ENCODE measurements around the gene COQ2. TPM values are rescaled to one million over a fixed set of nuclear protein-coding genes. Genes with fewer than 3 reads are reported as not detected.
"Not testable (repeated sequence)": the region's sequence is repeated elsewhere in the genome, so short reads cannot be mapped to it uniquely, and the experiment has no call there.

COQ2 gene
- total and polyA plus RNA-seq, 7 donors, result 5.6 to 16.8 (median 7.8) TPM

DNA sequence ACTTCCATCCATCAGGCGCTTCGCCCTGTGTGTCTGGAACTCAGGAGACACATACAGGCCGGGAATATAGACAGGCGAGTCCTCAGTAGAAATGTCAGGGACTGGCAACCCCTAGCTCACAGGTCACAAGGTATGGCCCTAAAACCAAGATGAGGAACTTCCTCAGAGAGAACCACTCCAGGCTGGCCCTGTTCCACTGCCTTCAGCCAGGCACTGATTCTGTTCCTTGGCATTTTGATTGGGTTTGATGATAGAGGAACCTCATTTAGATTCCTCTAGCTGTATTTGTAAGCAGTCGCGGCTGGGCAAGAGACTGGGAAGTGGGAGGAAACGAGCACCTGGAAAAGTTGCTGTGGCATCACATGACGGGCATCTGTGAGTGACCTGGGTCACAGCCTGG is 41.9 kb upstream of the COQ2 start:
- H3K4me1 ChIP-seq, result no peaks in the 10 kb centered on the region
- 91 to 92% methylated on average over 8 of the region's 8 CpGs for WGBS, 2 donors
- intact Hi-C loops (cut with DNase I), result no loop called here

DNA sequence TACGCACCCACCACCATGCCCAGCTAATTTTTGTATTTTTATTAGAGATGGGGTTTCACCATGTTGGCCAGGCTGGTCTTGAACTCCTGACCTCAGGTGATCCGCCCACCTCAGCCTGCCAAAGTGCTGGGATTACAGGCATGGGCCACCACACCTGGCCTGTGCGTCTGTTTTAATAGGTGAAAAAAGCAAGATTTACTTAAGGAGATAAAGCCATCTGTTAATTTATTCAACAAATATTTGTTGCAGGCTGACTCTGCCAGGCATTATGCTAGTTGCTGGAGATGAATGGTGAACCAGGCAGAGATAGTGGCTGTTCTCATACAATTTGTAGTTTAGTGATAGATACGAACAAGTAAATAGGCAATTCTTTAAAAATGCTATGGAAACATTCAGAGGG is 40.7 kb upstream of the COQ2 start:
- intact Hi-C loops (cut with DNase I); H3K27ac ChIP-seq; H3K4me3 ChIP-seq; H3K27me3 ChIP-seq; DNase-seq; H3K36me3 ChIP-seq; H3K4me1 ChIP-seq; H3K9me3 ChIP-seq: not testable (repeated sequence)
- WGBS, 2 donors, result 78 to 88% methylated on average over 4 of the region's 4 CpGs

More for the DNA sequence above, 41.9 kb upstream of the COQ2 start:
- Histone ChIP-seq H3K4me3 (no peak overlapping the region), H3K27me3 (no peaks in the 10 kb centered on the region), H3K27ac (no peak overlapping the region), H3K36me3 (no peaks in the 10 kb centered on the region), H3K9me3 (no peaks in the 10 kb centered on the region)
- TF ChIP-seq, protein P1, sequence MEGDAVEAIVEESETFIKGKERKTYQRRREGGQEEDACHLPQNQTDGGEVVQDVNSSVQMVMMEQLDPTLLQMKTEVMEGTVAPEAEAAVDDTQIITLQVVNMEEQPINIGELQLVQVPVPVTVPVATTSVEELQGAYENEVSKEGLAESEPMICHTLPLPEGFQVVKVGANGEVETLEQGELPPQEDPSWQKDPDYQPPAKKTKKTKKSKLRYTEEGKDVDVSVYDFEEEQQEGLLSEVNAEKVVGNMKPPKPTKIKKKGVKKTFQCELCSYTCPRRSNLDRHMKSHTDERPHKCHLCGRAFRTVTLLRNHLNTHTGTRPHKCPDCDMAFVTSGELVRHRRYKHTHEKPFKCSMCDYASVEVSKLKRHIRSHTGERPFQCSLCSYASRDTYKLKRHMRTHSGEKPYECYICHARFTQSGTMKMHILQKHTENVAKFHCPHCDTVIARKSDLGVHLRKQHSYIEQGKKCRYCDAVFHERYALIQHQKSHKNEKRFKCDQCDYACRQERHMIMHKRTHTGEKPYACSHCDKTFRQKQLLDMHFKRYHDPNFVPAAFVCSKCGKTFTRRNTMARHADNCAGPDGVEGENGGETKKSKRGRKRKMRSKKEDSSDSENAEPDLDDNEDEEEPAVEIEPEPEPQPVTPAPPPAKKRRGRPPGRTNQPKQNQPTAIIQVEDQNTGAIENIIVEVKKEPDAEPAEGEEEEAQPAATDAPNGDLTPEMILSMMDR (IDR thresholded peaks at IDR 0.05), result no peak
- TF ChIP-seq POLR2A (IDR thresholded peaks at IDR 0.05) (no peak), EP300 (IDR thresholded peaks at IDR 0.05) (no peak), POLR2AphosphoS5 (IDR thresholded peaks at IDR 0.05) (no peak)
- DNase-seq, result no peak

DNA sequence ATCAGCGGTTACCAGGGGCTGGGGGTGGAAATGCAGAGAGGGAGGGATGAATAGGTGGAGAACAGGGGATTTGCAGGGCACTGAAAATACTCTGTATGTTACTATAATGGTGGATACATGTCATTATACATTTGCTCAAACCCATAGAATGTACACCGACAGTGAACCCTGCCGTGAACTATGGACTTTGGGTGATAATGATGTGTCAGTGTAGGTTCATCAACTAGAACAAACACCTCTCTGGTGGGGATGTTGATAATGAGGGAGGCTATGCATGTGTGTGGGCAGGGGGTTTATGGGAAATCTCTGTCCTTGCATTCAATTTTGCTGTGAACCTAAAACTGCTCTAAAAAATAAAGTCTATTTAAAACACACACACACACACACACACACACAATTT is 38.5 kb upstream of the COQ2 start:
- DNase-seq, result no peak
- Histone ChIP-seq H3K27ac (no peak overlapping the region), H3K4me1 (no peaks in the 10 kb centered on the region), H3K27me3 (no peaks in the 10 kb centered on the region), H3K36me3 (no peaks in the 10 kb centered on the region), H3K9me3 (no peaks in the 10 kb centered on the region), H3K4me3 (no peak overlapping the region)
- TF ChIP-seq POLR2AphosphoS5 (IDR thresholded peaks at IDR 0.05) (no peak), POLR2A (IDR thresholded peaks at IDR 0.05) (no peak), EP300 (IDR thresholded peaks at IDR 0.05) (no peak)
- TF ChIP-seq, protein P1 (IDR thresholded peaks at IDR 0.05), result no peak
- intact Hi-C loops (cut with DNase I), result no loop called here
- 77 to 89% methylated on average over 3 of the region's 3 CpGs for WGBS, 2 donors

DNA sequence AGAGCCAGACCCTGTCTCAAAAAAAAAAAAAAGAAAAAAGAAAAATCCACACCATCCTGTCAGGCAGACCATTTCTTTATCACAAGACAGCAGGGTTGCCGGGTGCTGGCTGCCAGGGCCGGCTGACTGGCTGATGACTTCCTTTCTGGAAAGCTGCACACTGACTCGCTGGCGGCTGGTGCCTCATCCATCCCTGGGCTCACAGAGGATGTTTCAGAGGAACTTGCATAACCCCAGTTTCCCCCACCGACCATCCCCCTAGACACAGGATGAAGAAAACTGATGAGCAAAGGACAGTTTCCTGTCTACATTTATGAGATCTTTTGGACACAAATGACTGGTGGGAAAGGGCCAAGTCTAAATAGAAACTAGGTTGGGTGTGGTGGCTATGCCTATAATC is 36.0 kb upstream of the COQ2 start:
- intact Hi-C loops (cut with DNase I), result no loop called here
- no peaks in the 10 kb centered on the region for H3K27me3 ChIP-seq
- no peaks in the 10 kb centered on the region for H3K9me3 ChIP-seq
- no peak for TF ChIP-seq POLR2A (IDR thresholded peaks at IDR 0.05)
- TF ChIP-seq, protein P1 (IDR thresholded peaks at IDR 0.05), result no peak
- no peak for TF ChIP-seq EP300 (IDR thresholded peaks at IDR 0.05)
- no peak for TF ChIP-seq POLR2AphosphoS5 (IDR thresholded peaks at IDR 0.05)
- H3K36me3 ChIP-seq, result no peaks in the 10 kb centered on the region
- 44 to 91% methylated on average over 5 of the region's 5 CpGs for WGBS, 2 donors
- no peak overlapping the region for H3K27ac ChIP-seq
- H3K4me1 ChIP-seq, result no peaks in the 10 kb centered on the region
- H3K4me3 ChIP-seq, result no peak overlapping the region
- peak; percentile 78 for DNase-seq

DNA sequence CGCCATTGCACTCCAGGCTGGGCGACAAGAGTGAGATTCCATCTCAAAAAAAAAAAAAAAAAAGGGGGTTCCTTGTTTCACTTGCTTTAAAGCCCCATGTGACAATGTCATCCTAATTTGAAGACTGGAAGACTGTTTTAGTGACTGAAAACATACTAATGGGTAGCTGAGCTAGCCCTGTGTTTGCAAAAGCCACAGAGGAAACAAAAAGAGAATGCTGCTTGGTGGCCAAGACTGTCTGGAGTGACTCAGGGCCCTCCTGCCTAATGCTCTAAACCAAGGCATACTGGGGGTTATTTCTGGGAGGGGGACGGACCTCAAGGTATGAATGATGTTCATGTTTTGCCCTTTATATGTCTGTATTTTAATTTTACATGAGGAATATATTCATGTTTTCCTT is 34.1 kb upstream of the COQ2 start:
- 86 to 87% methylated on average over 3 of the region's 3 CpGs for WGBS, 2 donors
- H3K36me3 ChIP-seq, result no peaks in the 10 kb centered on the region
- no peak overlapping the region for H3K27ac ChIP-seq
- no peaks in the 10 kb centered on the region for H3K4me1 ChIP-seq
- no peak for TF ChIP-seq EP300 (IDR thresholded peaks at IDR 0.05)
- TF ChIP-seq, protein P1 (IDR thresholded peaks at IDR 0.05), result no peak
- no peak for TF ChIP-seq POLR2AphosphoS5 (IDR thresholded peaks at IDR 0.05)
- TF ChIP-seq POLR2A (IDR thresholded peaks at IDR 0.05), result no peak
- H3K9me3 ChIP-seq, result no peaks in the 10 kb centered on the region
- H3K27me3 ChIP-seq, result no peaks in the 10 kb centered on the region
- no peak for DNase-seq
- H3K4me3 ChIP-seq, result no peak overlapping the region
- intact Hi-C loops (cut with DNase I), result no loop called here

Data from sigmoid colon (tissue), 7 donors.